ENCODE data around the gene XRN2.

DNA sequence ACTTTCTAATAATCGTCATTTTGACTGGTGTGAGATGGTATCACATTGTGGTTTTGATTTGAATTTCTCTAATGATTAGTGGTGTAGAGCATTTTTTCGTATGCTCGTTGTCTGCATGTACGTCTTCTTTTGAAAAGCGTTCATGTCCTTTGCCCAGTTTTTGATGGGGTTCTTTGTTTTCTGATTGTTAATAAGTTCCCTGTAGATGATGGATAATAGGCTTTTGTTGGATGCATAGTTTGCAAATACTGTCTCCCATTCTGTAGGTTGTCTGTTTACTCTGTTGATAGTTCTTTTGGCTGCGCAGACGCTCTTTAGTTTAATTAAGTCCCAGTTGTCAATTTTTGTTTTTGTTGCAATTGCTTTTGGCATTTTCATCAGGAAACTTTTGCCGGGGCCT, 32.3 kb upstream of the XRN2 start:
- no peak for TF ChIP-seq POLR2A (IDR thresholded peaks at IDR 0.05; ENCODE audit: low read length)
- no peak for TF ChIP-seq GATA1 (IDR thresholded peaks at IDR 0.05; ENCODE audit: low read depth, low read length)

Data from erythroblast (primary cell).